H1 (cell line): ENCODE data around the gene BCKDHB. TPM values are rescaled to one million over a fixed set of nuclear protein-coding genes. Genes with fewer than 3 reads are reported as not detected.

Experiments
- CBX8 ChIP-seq: fragments of 300-800, 300-1000 bp; sonication (generic); IDR thresholded peaks from 2 replicates; pipeline ENCODE4 v1.7.1; 2016; ENCODE audit warnings: low read depth, low read length, borderline replicate concordance
- KDM5A ChIP-seq: fragments of 200-600 bp; IDR thresholded peaks from 2 replicates; pipeline ENCODE4 v1.7.1; 2012; ENCODE audit warnings: mild to moderate bottlenecking, low read length, inconsistent platforms, mixed read lengths
- SAP30 ChIP-seq: fragments of 300-600 bp; sonication (generic); IDR thresholded peaks from 2 replicates; pipeline ENCODE4 v1.7.1; 2012; ENCODE audit warnings: low read length, moderate library complexity, mild to moderate bottlenecking, inconsistent platforms; ENCODE audit not compliant: insufficient read depth, insufficient replicate concordance
- SIN3A ChIP-seq, 2 experiments: IDR thresholded peaks in 1 of 2; conservative IDR thresholded peaks in 1 of 2; 2 replicates each; pipeline ENCODE4 v1.6.1; 2011 to 2012; ENCODE audit warnings: low read length in 2 of 2, improper control_type of control experiment in 1 of 2, low read depth in 1 of 2, mild to moderate bottlenecking in 1 of 2
- polyA plus RNA-seq, 7 experiments: library from polyadenylated mRNA; depleted of rRNA in 3 of 7; stranded (reverse) in 5 of 7; unstranded in 2 of 7; fragments of >200 nt in 5 of 7; fragments of 200-250 nt in 2 of 7; gene quantifications; 1 replicate in 5 of 7; 2 replicates in 1 of 7; 4 replicates in 1 of 7; pipeline versions ENCODE4 v1.2.1 to v1.2.3, GENCODE V29; 2011 to 2013; ENCODE audit warnings: missing spikeins in 2 of 7, mixed read lengths in 2 of 7
- total RNA-seq: library from RNA; stranded (reverse); fragmentation: NEBNext Ultra II Directional; extraction: Animal tissue kit (Norgen Biotek cat#: 25700); gene quantifications from 2 replicates; pipeline ENCODE4 v1.2.1, GENCODE V29; 2021
- TF ChIP-seq, protein P1 (sequence below): IDR thresholded peaks from 2 replicates; pipeline ENCODE4 v1.6.1; 2012; ENCODE audit warnings: inconsistent platforms

Gene BCKDHB
- total and polyA plus RNA-seq, 2 of the 8 experiments (the other 6 are each of a cell fraction or from before 2014, with no cell fraction given), result 22.1 to 30.8 TPM

DNA sequence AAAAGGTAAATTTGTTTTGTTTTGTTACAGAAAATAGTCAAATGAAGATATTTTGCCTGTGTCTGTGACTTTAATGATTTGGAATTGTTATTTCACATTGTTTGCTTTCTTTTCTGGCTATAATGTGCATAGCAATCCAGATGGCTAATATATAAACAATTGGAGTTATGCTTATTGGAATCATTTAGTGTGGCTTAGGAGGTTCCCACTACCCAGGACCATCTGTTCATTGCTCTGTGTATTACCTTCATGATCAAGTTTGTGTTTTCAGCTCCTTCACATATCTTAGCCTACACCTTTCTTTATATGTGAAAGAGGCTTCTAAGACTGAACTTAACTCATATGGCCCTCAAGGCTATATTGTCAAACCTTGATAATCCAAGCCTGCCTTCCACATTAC is 232.9 kb downstream of the BCKDHB start (continued):
- no peak for TF ChIP-seq KDM5A
- no peak for TF ChIP-seq SIN3A (conservative IDR thresholded peaks at IDR 0.05 in 1 of 2, IDR thresholded peaks at IDR 0.05 in 1 of 2; ENCODE audit: low read depth in 1 of 2, low read length in 2 of 2)
- TF ChIP-seq, protein P1, sequence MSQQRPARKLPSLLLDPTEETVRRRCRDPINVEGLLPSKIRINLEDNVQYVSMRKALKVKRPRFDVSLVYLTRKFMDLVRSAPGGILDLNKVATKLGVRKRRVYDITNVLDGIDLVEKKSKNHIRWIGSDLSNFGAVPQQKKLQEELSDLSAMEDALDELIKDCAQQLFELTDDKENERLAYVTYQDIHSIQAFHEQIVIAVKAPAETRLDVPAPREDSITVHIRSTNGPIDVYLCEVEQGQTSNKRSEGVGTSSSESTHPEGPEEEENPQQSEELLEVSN, result no peak
- no peak for TF ChIP-seq SAP30
- no peak for TF ChIP-seq CBX8
- TF ChIP-seq, all 59 proteins: peak for 0
